HG03095 (cell line): ENCODE measurements around the gene CAPN5.
"Not testable (repeated sequence)": the region's sequence is repeated elsewhere in the genome, so short reads cannot be mapped to it uniquely, and the experiment has no call there.

Source experiments
- ATAC-seq: cut with Tn5 transposase; IDR thresholded peaks from one replicate; pipeline ENCODE4 v1.9.1; 2021; ENCODE audit warnings: moderate library complexity; ENCODE audit not compliant: unreplicated experiment

CAPN5 gene

GRCh38 chr11:77094841-77095365, 28.1 kb downstream of the CAPN5 start:
- no peak for ATAC-seq

DNA sequence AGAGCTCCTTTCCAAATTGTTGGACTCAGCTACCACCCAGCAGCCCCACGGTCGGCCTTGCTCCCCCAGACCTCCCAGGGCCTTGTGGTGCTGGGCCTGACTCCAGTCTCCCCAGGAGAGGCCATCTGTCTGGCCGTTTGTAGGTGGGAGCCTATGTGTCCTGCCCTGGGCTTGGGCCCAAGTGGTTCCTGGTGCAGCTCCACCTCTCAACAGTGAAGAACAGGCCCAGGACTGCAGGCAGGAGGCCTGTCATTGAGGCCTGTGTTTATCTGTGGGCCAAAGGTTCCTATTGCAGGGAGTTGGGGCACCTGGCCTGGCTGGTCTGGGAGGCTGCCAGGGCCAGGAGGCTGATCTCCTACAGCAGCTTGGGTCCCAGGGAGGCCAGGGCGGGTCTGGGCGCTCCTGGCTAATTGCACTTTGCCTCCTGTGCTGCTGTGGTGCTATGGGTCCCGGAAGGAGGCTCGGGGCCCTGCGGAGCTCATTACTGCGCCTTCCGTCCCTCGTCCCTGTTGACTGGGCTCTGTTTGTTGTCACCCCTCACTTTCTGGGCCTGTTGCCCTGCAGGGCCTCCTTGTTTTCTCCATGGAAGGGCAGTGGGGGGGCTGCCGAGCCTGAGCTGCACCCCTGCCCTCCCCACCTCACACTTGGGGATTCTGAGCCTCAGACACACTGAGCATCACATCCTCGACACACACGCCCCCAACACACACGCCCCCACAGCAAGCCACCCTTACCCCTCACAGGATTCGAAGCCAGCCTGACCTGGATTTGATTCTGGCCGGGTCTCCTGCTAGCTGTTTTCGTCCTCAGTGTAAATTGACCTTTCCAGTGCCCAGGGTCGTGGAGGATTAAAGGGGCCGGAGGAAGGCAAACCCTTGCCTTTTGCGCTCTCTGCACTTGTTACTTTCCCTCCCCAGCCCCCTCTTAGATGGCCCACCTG, 29.1 kb downstream of the CAPN5 start:
- ATAC-seq, result no peak

- ATAC-seq, result no peak
These were observed 29.8 kb downstream of the CAPN5 start for GRCh38 chr11:77096591-77097019.

DNA sequence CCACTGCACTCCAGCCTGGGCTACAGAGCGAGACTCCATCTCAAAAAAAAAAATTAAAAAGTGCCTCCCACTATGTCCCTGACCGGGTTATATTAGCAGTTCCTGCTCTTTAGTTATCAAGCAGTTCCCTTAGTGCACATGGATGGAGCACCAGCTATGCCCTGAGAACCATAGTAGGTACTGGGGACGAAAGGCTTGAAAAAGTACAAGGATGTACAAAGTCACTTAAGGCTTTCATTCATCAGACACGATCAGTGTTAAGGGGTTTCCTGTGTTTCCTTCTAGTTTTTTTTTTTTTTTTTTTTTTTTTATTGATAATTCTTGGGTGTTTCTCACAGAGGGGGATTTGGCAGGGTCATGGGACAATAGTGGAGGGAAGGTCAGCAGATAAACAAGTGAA, 30.4 kb downstream of the CAPN5 start:
- not testable (repeated sequence) for ATAC-seq

DNA sequence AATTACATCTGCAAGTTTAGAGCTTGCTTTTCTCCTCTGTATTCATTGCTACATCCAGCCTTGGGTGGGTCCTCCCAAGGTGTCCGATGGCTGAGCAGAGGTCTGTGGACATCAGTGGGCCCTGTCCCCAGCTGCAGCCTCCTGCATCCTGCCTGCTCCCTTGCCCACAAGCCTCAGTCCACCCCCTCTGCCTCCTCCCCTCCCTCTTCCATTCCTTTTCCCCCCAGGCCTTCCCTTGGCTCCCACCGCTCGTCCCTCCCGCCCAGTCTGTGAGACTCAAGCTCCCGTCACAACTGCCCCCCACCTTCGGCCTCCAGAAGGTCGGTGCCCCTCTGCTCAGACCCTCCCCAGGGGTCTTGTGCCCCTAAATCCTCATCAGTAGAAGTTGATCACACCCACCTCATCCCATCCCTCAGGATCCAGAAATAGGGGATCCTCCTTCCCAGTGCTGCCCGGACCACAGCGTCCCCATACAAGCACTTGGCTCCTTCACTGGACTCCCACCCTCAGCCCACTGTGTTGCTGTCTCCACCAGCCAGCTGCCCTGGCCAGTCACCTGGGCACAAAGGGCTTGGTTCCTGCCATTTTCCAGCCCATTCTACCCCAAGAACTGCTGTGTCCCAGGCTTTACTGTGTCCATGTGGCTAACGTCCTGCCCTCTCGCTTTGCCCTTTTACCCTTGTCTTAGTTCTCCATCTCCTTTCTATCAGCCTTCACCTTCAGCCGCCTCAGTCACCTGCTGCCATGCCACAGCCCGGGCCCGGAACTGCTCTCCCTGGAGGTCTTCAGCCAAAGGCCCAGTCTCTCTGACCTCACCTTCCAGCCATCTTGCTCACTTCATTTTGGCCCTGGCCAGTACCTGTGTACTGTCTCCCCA, 33.6 kb downstream of the CAPN5 start:
- ATAC-seq, result no peak

DNA sequence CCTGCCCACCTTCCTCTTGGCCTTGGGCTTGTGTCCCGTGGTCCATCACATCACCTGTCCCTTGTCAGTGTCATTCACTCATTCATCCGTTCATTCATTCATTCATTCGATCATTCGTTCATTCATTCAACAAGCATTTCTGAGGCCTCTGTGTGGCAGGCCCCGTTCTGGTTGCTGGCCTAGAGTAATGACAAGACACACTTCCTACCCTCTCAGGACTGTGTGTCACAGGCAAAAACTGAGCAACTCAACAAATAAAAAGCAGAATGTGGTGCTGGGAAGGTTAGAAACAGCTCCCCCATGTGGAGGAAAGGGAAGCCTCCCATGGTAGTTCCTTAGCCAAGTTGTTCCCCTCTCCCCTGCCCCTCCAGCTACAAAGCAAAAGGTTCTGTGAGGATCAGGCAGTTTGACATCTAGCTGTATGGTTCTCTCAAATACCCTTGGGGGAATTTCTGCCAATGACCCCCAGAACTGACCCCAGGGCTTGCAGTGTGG, 34.3 kb downstream of the CAPN5 start:
- ATAC-seq, result no peak

GRCh38 chr11:77102246-77103210, 35.8 kb downstream of the CAPN5 start, which contains the start of gene OMP:
TSS of gene OMP (plus strand) at chr11:77102840. CDS start at chr11:77102840, 0 bp downstream.
- no peak for ATAC-seq

DNA sequence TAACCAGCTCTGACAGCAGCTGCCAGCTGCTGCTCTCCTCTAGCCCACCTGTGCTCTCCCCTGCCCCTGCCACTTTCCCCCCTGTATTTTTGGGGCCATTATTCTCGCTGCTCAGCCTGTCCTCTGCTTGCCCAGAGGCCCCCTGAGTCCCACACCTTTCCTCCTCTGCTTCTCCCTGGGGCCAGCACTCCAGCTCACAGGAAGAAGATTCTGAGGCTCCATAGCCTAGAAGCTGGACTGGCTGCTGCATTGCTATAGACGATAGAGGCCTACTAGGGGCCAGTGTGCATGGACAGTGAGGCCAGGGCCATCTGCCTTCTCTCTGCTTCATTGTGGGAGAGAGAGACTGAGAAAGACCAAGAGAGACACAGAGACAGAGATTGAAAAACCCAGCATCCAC, 36.5 kb downstream of the CAPN5 start:
- no peak for ATAC-seq

GRCh38 chr11:77104727-77105126, 38.0 kb downstream of the CAPN5 start:
- no peak for ATAC-seq

DNA sequence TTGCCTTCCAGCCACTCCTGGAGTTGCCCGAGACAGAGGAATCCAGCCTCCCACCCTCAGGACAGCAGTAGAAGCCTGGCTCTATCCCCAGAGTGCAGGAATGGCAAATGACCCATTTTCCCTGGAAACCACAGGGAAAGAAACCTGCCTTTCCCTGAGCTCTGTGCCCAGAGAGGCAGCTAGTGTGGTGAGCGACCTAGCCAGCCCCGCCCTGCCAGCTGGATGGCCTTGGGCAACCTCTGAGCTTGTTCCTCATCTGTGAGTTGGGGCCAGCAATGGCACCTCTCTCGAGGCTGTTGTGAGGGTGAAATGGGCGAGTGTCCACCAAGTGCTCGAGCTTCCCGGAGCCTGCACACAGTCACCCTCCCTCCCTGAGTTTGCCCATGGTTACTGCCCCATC, 39.5 kb downstream of the CAPN5 start:
- ATAC-seq, result no peak

- no peak for ATAC-seq
These were observed 40.0 kb downstream of the CAPN5 start for GRCh38 chr11:77106759-77107158.

DNA sequence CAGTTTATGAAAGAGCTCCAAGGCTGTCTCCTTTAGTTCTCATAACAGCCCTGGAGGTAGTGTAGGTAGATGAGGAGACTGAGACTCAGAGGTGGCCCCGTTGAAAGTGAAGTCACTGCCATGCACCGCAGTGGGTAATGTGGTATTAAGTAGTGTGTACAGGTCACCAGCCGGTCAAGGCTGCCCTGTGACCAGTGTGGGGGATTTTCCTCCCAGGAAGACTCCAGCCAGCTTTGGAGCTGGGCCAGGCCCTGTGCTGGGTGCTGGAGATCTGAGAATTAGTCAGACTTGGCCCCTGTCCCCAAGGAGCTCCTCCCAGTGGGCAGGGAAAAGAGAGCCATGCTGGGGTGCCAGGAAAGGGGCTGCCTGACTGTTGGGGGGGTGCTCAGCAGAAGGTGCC, 41.2 kb downstream of the CAPN5 start:
- ATAC-seq, result no peak

GRCh38 chr11:77108436-77108835, 41.7 kb downstream of the CAPN5 start:
- no peak for ATAC-seq

DNA sequence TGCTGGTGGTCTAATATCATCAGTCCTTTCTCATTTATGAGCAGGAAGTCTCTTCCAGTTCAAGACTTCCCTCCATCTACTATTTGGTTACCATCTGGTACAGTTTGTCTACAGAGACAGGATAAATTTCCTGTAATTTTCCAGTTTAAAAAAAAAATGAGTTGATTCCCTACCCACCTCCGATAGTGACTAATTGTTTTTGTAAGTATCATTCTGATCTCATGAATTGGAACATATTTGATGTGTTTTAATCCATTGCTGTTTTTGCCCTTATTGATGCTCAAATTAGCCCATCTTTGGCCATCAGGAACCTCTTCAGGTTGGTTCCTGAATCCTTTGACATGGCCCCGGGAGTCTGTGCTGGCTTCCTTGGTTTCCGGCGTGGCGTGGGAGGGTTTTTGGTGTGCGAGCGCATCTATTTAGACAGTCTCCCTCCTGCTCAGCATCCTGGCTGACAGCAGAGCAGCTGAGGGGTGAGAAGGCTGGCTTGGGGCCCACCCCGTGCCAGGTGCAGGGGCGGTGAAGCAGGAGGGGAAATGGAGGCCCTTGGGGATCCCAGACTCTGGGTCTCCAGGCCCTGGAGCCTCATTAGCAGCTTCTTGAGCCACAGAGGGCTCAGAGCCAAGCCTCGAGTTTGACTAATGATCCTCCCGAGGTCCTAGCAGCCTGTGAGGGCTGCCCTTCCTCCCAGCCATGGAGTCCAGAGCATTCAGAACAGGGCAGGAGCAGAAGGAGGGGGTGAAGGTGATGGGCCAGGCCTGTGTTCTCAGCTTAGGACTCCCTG, 42.7 kb downstream of the CAPN5 start:
- no peak for ATAC-seq

- ATAC-seq, result no peak
These were observed 44.1 kb downstream of the CAPN5 start for GRCh38 chr11:77110836-77111235.

DNA sequence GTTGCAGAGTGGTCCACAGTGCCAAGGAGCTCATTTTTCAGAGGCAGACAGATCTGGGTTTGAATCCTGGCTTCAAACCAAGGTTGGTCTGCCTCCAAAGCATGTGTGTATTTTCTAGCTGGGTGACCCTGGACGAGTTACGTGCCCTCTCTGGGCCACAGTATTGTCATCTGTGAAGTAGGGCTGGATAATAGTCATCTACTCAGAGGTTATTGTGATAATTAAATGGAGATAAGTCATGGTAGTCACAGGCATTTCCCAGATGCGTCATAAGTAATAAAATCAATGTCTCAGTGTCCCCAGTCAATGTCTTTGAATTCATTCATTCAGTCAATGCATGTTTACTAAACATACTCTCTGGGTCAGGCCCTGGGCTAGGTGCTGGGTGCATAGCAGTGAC, 44.5 kb downstream of the CAPN5 start:
- ATAC-seq, result no peak

DNA sequence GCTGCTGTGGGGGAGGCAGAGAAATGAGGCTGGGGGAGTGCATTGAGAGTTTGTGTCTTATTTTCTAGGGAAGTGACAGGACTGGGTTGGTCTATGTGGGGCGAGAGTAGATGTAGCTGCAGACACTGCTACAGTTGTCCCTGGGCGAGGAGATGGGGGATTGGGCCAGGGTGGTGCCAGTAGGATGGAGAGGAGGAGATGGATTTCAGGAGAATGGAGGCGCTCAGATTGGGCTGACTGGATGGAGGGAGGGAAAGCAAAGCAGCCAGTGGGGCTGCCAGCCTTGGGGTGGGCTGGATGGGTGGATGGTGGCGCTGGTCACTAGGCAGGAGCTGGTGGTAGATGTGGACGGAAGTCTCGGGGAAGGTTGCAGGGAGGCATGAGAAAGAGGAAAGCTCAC, 45.2 kb downstream of the CAPN5 start:
- no peak for ATAC-seq

DNA sequence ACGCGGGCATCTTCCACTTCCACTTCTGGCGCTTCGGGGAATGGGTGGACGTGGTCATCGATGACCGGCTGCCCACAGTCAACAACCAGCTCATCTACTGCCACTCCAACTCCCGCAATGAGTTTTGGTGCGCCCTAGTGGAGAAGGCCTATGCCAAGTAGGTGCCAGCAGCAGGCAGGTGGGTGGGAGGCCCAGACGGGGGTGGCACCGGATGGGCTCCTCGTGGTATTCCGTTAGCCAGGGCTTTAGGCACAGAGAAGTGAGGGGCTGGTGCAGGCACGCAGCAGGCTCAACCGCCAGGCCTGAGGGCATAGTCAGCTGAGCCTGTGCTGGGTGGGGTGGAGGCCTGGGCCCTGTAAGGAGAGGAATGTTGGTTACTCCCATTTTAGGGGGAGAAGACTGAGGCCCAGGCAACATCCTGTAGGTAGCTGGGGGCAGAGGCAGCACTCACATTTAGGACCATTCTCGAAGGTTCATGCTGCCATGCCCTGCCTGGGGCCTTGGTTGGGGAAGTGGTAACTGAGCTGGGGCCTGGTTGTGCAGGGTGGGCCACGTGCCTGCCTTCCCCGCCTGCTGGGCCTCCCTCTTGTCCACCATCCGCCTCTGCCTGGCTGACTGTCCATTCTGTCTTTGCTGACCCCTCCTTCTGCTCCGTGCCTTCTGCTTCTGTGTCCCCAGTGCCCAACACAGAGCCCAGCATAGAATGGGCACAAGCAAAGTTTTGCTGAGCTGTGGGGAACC, 46.0 kb downstream of the CAPN5 start:
- no peak for ATAC-seq
